ENCODE measurements around the gene MAP2. TPM values are rescaled to one million over a fixed set of nuclear protein-coding genes. Genes with fewer than 3 reads are reported as not detected.

The MAP2 gene
- total RNA-seq, 4 donors from 2014 or later, result 18.9 to 36.4 (median 25.3) TPM

DNA sequence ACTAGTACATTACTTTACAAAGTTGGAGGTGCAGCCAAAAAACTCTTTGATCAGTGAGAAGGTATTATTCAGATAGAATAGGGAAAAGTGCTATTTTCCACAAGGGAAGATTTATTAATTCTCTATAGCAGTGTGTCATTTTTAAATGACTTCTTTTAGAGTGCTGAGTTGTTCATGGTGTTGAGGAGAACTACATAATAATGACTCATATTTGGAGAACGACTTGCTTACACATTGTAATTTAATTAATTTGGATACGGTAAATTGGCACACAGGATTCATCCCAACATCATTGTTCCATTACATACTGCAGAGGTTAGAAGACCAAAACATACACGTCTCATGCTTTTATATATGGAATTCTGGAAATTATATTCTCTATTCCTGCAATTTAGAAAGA, 22.1 kb upstream of the MAP2 start:
- no peak for DNase-seq (ENCODE audit: low spot score)
- no peak for ATAC-seq (ENCODE audit: low FRiP score)
- no peak for TF ChIP-seq CTCF (IDR thresholded peaks at IDR 0.05)

DNA sequence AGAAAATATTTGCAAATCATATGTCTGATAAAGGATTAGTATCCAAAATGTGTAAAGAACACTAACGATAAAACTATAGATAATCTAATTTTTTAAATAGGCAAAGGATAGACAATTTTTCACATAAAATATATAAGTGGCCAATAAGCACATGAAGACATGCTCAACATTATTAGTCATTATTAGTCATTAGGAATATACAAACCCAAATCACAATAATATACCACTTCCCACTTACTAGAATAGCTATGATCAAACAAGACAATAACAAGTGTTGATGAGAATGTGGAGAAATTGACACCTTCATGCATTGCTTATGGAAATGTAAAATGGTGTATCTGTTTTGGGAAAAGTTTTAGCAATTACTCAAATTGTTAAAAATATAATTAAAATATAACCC, 12.6 kb upstream of the MAP2 start:
- ATAC-seq (ENCODE audit: low FRiP score) (no peak), DNase-seq (ENCODE audit: low spot score) (no peak)
- TF ChIP-seq CTCF (IDR thresholded peaks at IDR 0.05), result no peak

DNA sequence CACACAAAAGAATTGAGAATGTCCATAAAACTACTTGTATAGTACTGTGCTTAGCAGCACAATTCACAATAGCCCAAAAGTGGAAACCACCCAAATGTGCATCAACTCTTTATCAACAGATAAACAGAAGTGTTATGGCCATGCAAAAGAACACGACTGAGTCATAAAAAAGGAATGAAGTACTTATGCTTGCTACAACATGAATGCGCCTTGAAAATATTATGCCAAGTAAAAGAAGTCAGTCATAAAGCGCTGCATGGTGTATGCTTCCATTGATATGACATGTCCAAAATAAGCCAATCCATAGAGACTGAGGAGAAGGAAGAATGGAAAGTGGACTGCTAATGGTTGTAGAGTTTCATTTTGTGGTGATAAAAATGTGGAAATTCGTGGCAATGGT, 12.1 kb upstream of the MAP2 start:
- ATAC-seq (ENCODE audit: low FRiP score), result no peak
- TF ChIP-seq CTCF (IDR thresholded peaks at IDR 0.05), result no peak
- DNase-seq (ENCODE audit: low spot score), result no peak

DNA sequence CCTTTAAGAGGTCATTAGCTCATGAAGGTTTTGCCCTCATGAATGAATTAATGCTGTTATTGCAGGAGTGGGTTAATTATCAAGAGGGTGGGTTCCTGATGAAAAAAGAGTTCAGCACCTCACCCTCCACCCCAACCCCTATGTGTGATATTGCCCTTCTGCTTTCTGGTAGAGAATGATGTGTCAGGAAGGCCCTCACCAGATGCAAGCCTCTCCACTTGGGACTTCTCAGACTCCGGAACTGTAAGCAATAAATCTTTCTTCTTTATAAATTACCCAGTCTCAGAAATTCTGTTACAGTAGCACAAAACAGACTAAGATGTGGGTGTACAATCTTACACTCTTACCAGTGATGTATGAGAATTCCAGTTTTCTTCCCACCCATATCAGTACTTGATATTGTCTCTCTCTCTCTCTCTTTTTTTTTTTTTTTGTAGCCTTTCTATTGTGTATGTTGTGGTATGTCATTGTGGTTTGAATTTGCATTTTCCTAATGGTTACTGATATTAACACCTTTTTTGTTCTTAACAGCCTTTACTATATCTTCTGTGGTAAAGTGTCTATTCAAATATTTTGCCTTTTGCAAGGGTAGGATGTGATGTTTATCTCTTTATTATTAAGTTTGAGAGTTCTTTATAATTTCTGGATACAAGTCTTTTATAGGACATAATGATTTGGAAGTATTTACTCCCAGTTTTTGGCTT, 10.4 kb upstream of the MAP2 start:
- ATAC-seq (ENCODE audit: low FRiP score) (no peak), DNase-seq (ENCODE audit: low spot score) (no peak)
- no peak for TF ChIP-seq CTCF (IDR thresholded peaks at IDR 0.05)

GRCh38 chr2:209416913-209417312, 6.9 kb upstream of the MAP2 start:
- DNase-seq (ENCODE audit: low spot score) (no peak), ATAC-seq (ENCODE audit: low FRiP score) (no peak)
- TF ChIP-seq CTCF (IDR thresholded peaks at IDR 0.05), result no peak

DNA sequence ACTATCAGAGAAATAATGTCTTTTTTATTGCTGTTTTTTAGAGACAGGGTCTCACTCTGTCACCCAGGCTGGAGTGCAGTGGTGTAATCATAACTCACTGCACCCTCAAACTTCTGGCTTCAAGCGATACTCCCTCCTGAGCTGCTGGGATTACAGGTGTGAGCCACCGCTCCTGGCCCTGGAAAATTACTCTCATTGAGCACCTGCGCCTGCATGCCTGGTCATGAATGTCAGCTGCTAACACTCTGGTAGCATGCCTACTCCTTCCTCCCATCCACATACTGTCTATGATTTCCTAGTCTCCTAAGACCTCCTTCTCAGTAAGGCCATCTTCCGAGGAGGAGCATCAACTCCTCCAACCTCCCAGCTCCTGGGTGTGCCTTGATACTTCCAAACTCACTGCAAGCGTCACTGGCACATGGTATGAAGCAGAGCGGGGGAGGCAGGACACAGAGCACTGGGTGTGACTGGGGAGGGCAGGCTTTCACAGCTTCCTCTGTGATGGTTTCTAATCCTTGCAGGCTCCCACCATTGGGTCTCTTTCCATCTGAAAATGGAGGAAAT, 1.6 kb upstream of the MAP2 start:
- no peak for TF ChIP-seq CTCF (IDR thresholded peaks at IDR 0.05)
- ATAC-seq (ENCODE audit: low FRiP score), result no peak
- no peak for DNase-seq (ENCODE audit: low spot score)

GRCh38 chr2:209424199-209424701, 403 bp downstream of the MAP2 start:
- DNase-seq (ENCODE audit: low spot score) (no peak), ATAC-seq (ENCODE audit: low FRiP score) (peak; percentile 14)
- TF ChIP-seq CTCF (IDR thresholded peaks at IDR 0.05), result no peak
